Left ventricle myocardium inferior (tissue), 1 donor: ENCODE results near the gene OR8J3. TPM values are rescaled to one million over a fixed set of nuclear protein-coding genes. Genes with fewer than 3 reads are reported as not detected.
"Not testable (repeated sequence)": the region's sequence is repeated elsewhere in the genome, so short reads cannot be mapped to it uniquely, and the experiment has no call there.

Source experiments
- DNase-seq: peaks from one replicate; pipeline ENCODE4 v3.0.0-alpha.2; 2020
- H3K27ac ChIP-seq: fragments of 200-600 bp; replicated peaks from 2 replicates; pipeline ENCODE4 v1.8.0; 2021
- H3K27me3 ChIP-seq: fragments of 200-600 bp; 2 replicates; pipeline ENCODE4 v1.8.0; 2021; ENCODE audit warnings: low read depth
- H3K36me3 ChIP-seq: fragments of 200-600 bp; 2 replicates; pipeline ENCODE4 v1.8.0; 2021
- H3K4me1 ChIP-seq: fragments of 200-600 bp; 2 replicates; pipeline ENCODE4 v1.8.0; 2021
- H3K4me3 ChIP-seq: fragments of 200-600 bp; 2 replicates; pipeline ENCODE4 v1.8.0; 2021; ENCODE audit warnings: mild to moderate bottlenecking, moderate library complexity
- H3K9me3 ChIP-seq: fragments of 200-600 bp; replicated peaks from 2 replicates; pipeline ENCODE4 v1.8.0; 2021
- intact Hi-C: fragments of 100-400 bp; cut with micrococcal nuclease; formaldehyde crosslinking; loops from one replicate; pipeline ENCODE4 v1.11.0; 2022
- total RNA-seq: library from RNA; stranded (reverse); fragmentation: NEBNext Ultra II Directional; extraction: Animal tissue kit (Norgen Biotek cat#: 25700); gene quantifications from one replicate; pipeline ENCODE4 v1.2.1, GENCODE V29; 2021
- TF ChIP-seq, protein P1 (sequence below): fragments of 200-600 bp; IDR thresholded peaks from 2 replicates; pipeline ENCODE4 v1.8.0; 2021; ENCODE audit warnings: antibody characterized with exemption, mild to moderate bottlenecking, borderline replicate concordance
- donor health status: DM: no; HTN: yes; CAD: no; lungs with severe emphysema.

OR8J3 gene
- total RNA-seq, 1 donor from 2014 or later: not detected

DNA sequence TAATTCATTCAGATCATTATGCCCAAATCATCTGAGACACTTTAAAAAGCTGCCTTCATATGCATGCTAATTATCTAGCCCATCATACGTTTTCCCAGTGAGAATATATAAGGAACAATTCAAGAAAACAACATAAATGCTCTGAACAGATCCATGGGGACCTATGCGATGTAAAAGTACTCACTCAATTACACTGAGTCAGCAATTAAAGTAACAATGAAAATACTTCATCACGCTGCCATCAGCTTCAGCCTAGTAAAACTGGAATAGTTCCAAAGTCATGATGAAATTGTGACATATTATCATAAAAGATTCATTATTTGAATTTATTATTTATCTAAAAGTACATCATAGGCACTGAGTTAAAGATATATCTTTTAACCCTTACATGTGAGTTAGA, 23.8 kb upstream of the OR8J3 start:
- DNase-seq: no peak
- Histone ChIP-seq H3K27me3 (no peaks in the 10 kb centered on the region), H3K27ac (no peak overlapping the region), H3K4me1 (no peaks in the 10 kb centered on the region), H3K36me3 (no peaks in the 10 kb centered on the region), H3K4me3 (no peak overlapping the region), H3K9me3 (peaks cover 30% of the 10 kb centered on the region)
- intact Hi-C loops: no loop called here
- TF ChIP-seq, protein P1, sequence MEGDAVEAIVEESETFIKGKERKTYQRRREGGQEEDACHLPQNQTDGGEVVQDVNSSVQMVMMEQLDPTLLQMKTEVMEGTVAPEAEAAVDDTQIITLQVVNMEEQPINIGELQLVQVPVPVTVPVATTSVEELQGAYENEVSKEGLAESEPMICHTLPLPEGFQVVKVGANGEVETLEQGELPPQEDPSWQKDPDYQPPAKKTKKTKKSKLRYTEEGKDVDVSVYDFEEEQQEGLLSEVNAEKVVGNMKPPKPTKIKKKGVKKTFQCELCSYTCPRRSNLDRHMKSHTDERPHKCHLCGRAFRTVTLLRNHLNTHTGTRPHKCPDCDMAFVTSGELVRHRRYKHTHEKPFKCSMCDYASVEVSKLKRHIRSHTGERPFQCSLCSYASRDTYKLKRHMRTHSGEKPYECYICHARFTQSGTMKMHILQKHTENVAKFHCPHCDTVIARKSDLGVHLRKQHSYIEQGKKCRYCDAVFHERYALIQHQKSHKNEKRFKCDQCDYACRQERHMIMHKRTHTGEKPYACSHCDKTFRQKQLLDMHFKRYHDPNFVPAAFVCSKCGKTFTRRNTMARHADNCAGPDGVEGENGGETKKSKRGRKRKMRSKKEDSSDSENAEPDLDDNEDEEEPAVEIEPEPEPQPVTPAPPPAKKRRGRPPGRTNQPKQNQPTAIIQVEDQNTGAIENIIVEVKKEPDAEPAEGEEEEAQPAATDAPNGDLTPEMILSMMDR: no peak

GRCh38 chr11:56160217-56160616, 20.2 kb upstream of the OR8J3 start, which contains the start of gene OR8K5:
Gene OR8K5 (minus strand): TSS chr11:56160317. CDS start chr11:56160317, 0 bp downstream.
- no peak for DNase-seq
- Histone ChIP-seq H3K4me1 (no peaks in the 10 kb centered on the region), H3K27ac (no peak within 1 kb of the TSS), H3K27me3 (no peaks in the 10 kb centered on the region), H3K9me3 (peaks cover 50% of the 10 kb centered on the region), H3K36me3 (no peaks in the 10 kb centered on the region), H3K4me3 (no peak within 1 kb of the TSS)
- intact Hi-C loops: no loop called here
- TF ChIP-seq, protein P1: no peak

GRCh38 chr11:56152333-56152732, 12.3 kb upstream of the OR8J3 start:
- intact Hi-C loops: no loop called here
- no peaks in the 10 kb centered on the region for H3K36me3 ChIP-seq
- TF ChIP-seq, protein P1: no peak
- no peak for DNase-seq
- no peaks in the 10 kb centered on the region for H3K4me1 ChIP-seq
- no peak overlapping the region for H3K4me3 ChIP-seq
- no peak overlapping the region for H3K27ac ChIP-seq
- H3K9me3 ChIP-seq: peaks cover 72% of the 10 kb centered on the region
- no peaks in the 10 kb centered on the region for H3K27me3 ChIP-seq

DNA sequence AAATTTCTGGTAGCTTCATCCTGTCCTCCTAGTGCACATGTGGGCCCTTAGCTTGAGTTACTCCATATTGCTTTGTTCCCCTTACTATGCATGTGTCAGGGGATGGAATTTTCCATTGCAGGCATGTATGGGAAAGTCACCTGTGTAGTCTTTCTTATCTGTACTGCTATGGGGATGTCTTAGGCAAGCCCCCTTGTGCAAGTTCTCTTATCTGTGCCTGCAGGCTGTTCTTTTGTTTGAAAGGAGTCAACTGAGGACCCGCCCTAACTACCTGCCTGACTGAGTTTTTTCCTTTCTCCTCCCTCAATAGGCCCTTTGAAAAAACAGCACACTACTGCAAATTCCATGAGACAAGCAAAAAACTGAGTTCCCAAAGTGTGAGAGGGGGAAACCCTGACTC, 11.4 kb upstream of the OR8J3 start:
- DNase-seq: no peak
- Histone ChIP-seq H3K27ac (no peak overlapping the region), H3K4me1 (no peaks in the 10 kb centered on the region), H3K36me3 (no peaks in the 10 kb centered on the region), H3K9me3 (peaks cover 69% of the 10 kb centered on the region), H3K4me3 (no peak overlapping the region), H3K27me3 (no peaks in the 10 kb centered on the region)
- intact Hi-C loops: no loop called here
- TF ChIP-seq, protein P1: no peak

DNA sequence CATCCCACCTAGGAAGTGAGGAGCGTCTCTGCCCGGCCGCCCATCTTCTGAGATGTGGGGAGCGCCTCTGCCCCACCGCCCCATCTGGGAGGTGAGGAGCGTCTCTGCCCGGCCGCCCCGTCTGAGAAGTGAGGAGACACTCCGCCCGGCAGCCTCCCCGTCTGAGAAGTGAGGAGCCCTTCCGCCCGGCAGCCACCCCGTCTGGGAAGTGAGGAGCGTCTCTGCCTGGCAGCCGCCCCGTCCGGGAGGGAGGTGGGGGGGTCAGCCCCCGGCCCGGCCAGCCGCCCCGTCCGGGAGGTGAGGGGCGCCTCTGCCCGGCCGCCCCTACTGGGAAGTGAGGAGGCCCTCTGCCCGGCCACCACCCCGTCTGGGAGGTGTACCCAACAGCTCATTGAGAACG, 3.7 kb upstream of the OR8J3 start:
- H3K36me3 ChIP-seq, H3K4me1 ChIP-seq, DNase-seq, H3K4me3 ChIP-seq, H3K27me3 ChIP-seq, H3K27ac ChIP-seq, intact Hi-C loops: not testable (repeated sequence)
- peaks cover 12% of the 10 kb centered on the region for H3K9me3 ChIP-seq

GRCh38 chr11:56122073-56122472, 17.9 kb downstream of the OR8J3 start, which contains the start of gene OR8H3:
Gene OR8H3 (plus strand): TSS chr11:56122373. CDS start chr11:56122373, 0 bp downstream.
- DNase-seq: no peak
- TF ChIP-seq, protein P1: no peak
- H3K4me1 ChIP-seq: no peaks in the 10 kb centered on the region
- H3K4me3 ChIP-seq: no peak within 1 kb of the TSS
- H3K27me3 ChIP-seq: no peaks in the 10 kb centered on the region
- no peaks in the 10 kb centered on the region for H3K36me3 ChIP-seq
- H3K9me3 ChIP-seq: peaks cover 3% of the 10 kb centered on the region
- no peak within 1 kb of the TSS for H3K27ac ChIP-seq
- intact Hi-C loops: no loop called here
